Small intestine (tissue), 7 donors: ENCODE data around the gene GNAQ. TPM values are rescaled to one million over a fixed set of nuclear protein-coding genes. Genes with fewer than 3 reads are reported as not detected.

Source experiments
- DNase-seq, 2 donors: peaks; one replicate each; pipeline versions ENCODE4 v3.0.0 to v3.0.0-alpha.2; 2013
- FAIRE-seq: peaks from 2 replicates; lab custom pipeline; 2012; peaks lifted over from hg19 to GRCh38; lab: Jason Lieb, UNC
- H3K27ac ChIP-seq, 3 donors: one replicate each; pipeline ENCODE4 v1.5.1; 2013; ENCODE audit warnings: low read length in 2 of 3, mild to moderate bottlenecking in 2 of 3, control low read depth in 1 of 3, inconsistent platforms in 1 of 3, low read depth in 1 of 3, moderate library complexity in 1 of 3
- H3K27me3 ChIP-seq, 3 donors: one replicate each; pipeline ENCODE4 v1.6.1; 2013; ENCODE audit warnings: low read length in 3 of 3, inconsistent platforms in 1 of 3; ENCODE audit not compliant: control insufficient read depth in 3 of 3, insufficient read depth in 3 of 3
- H3K36me3 ChIP-seq, 3 donors: one replicate each; pipeline ENCODE4 v1.6.1; 2013; ENCODE audit warnings: low read length in 3 of 3, inconsistent platforms in 1 of 3, low read depth in 1 of 3, mild to moderate bottlenecking in 1 of 3, moderate library complexity in 1 of 3; ENCODE audit not compliant: control insufficient read depth in 3 of 3, insufficient read depth in 2 of 3
- H3K4me1 ChIP-seq, 3 donors: one replicate each; pipeline ENCODE4 v1.6.1; 2013; ENCODE audit warnings: low read length in 2 of 3, inconsistent platforms in 1 of 3, low read depth in 1 of 3, mild to moderate bottlenecking in 1 of 3, moderate library complexity in 1 of 3; ENCODE audit not compliant: control insufficient read depth in 3 of 3, insufficient read depth in 2 of 3
- H3K4me3 ChIP-seq, 3 donors: one replicate each; pipeline ENCODE4 v1.5.1; 2013; ENCODE audit warnings: low read length in 3 of 3, control low read depth in 1 of 3, inconsistent platforms in 1 of 3, low read depth in 1 of 3, mild to moderate bottlenecking in 1 of 3, moderate library complexity in 1 of 3
- H3K9me3 ChIP-seq, 2 donors: one replicate each; pipeline ENCODE4 v1.6.1; 2013; ENCODE audit warnings: low read depth in 1 of 2, low read length in 1 of 2; ENCODE audit not compliant: control insufficient read depth in 2 of 2, insufficient read depth in 1 of 2
- WGBS, 3 donors: extraction: QIAGEN DNeasy Blood & Tissue Kit; methylation state at CpG; one replicate each; pipeline ENCODE4 v1.1.7; 2013; 5-methylcytosine and 5-hydroxymethylcytosine counted together
- polyA plus RNA-seq, 4 donors: library from polyadenylated mRNA; stranded (reverse) in 3 of 4; unstranded in 1 of 4; fragments of 200-250 nt in 3 of 4; fragments of 120-200 nt in 1 of 4; gene quantifications; one replicate each; pipeline versions ENCODE4 v1.2.1 to v1.2.3, GENCODE V29; 2013
- donor health status: healthy with polysubstance abuse.
- donor health status: control.
- donor health status: control.
- donor health status: Bipolar disorder and iron deficiency.
- donor health status: healthy.

The GNAQ gene
- polyA plus RNA-seq, 4 donors: 10.0 to 32.3 (median 15.6) TPM

- Histone ChIP-seq H3K4me3 (no peak overlapping the region), H3K9me3 (no peaks in the 10 kb centered on the region), H3K4me1 (peaks cover 0 to 4% (median 2%) of the 10 kb centered on the region in 3 donors), H3K27ac (no peak overlapping the region), H3K27me3 (no peaks in the 10 kb centered on the region), H3K36me3 (no peaks in the 10 kb centered on the region)
- peak in 1 of 2 donors; percentile 17 for DNase-seq
- no peak for FAIRE-seq
- 54 to 68% (median 67%) methylated on average over 3 of the region's 3 CpGs for WGBS, 3 donors
Measured at GRCh38 chr9:77841739-77842386, 189.7 kb downstream of the GNAQ start.

GRCh38 chr9:77839459-77840140 is 192.0 kb downstream of the GNAQ start:
- peak; percentile 57 for FAIRE-seq
- peaks cover 2 to 4% (median 4%) of the 10 kb centered on the region in 3 donors for H3K4me1 ChIP-seq
- no peak overlapping the region for H3K4me3 ChIP-seq
- H3K27ac ChIP-seq: peak overlapping the region; percentile 1 to 48 (median 11)
- WGBS, 3 donors: 36 to 60% (median 38%) methylated on average over 6 of the region's 6 CpGs
- DNase-seq: peak; percentile 81 to 87
- no peaks in the 10 kb centered on the region for H3K9me3 ChIP-seq
- no peaks in the 10 kb centered on the region for H3K36me3 ChIP-seq
- no peaks in the 10 kb centered on the region for H3K27me3 ChIP-seq

GRCh38 chr9:77838986-77839385 is 192.6 kb downstream of the GNAQ start:
- no peak for DNase-seq
- peak overlapping the region in 1 of 3 donors; percentile 1 for H3K27ac ChIP-seq
- FAIRE-seq: no peak
- H3K9me3 ChIP-seq: no peaks in the 10 kb centered on the region
- no peaks in the 10 kb centered on the region for H3K27me3 ChIP-seq
- peaks cover 2 to 4% (median 4%) of the 10 kb centered on the region in 3 donors for H3K4me1 ChIP-seq
- 33 to 52% (median 39%) methylated on average over 1 of the region's 1 CpG for WGBS, 3 donors
- no peaks in the 10 kb centered on the region for H3K36me3 ChIP-seq
- H3K4me3 ChIP-seq: no peak overlapping the region

GRCh38 chr9:77834898-77835488 is 196.6 kb downstream of the GNAQ start:
- H3K27ac ChIP-seq: no peak overlapping the region
- 32 to 61% (median 47%) methylated on average over 4 of the region's 4 CpGs for WGBS, 3 donors
- peaks cover 2 to 9% (median 2%) of the 10 kb centered on the region in 3 donors for H3K4me1 ChIP-seq
- no peaks in the 10 kb centered on the region for H3K9me3 ChIP-seq
- no peak for FAIRE-seq
- no peak overlapping the region for H3K4me3 ChIP-seq
- no peak for DNase-seq
- H3K27me3 ChIP-seq: no peaks in the 10 kb centered on the region
- peaks cover 0 to 1% (median 0%) of the 10 kb centered on the region in 3 donors for H3K36me3 ChIP-seq

GRCh38 chr9:77833561-77834429 is 197.8 kb downstream of the GNAQ start:
- no peak overlapping the region for H3K4me3 ChIP-seq
- peaks cover 0 to 7% (median 0%) of the 10 kb centered on the region in 3 donors for H3K36me3 ChIP-seq
- H3K9me3 ChIP-seq: no peaks in the 10 kb centered on the region
- FAIRE-seq: no peak
- WGBS, 3 donors: 86 to 98% (median 97%) methylated on average over 1 of the region's 1 CpG
- no peaks in the 10 kb centered on the region for H3K27me3 ChIP-seq
- no peak overlapping the region for H3K27ac ChIP-seq
- peaks cover 0 to 9% (median under 1%) of the 10 kb centered on the region in 3 donors for H3K4me1 ChIP-seq
- no peak for DNase-seq

- Histone ChIP-seq H3K27me3 (no peaks in the 10 kb centered on the region), H3K4me3 (no peak overlapping the region), H3K4me1 (peaks cover 0 to 9% (median 0%) of the 10 kb centered on the region in 3 donors), H3K9me3 (no peaks in the 10 kb centered on the region), H3K27ac (no peak overlapping the region), H3K36me3 (peaks cover 0 to 7% (median 0%) of the 10 kb centered on the region in 3 donors)
- FAIRE-seq (no peak), DNase-seq (no peak)
- WGBS, 3 donors: 78 to 95% (median 85%) methylated on average over 9 of the region's 9 CpGs
Measured at GRCh38 chr9:77832639-77833038, 199.0 kb downstream of the GNAQ start.

- FAIRE-seq (no peak), DNase-seq (peak in 1 of 2 donors; percentile 66)
- no peaks in the 10 kb centered on the region for H3K9me3 ChIP-seq
- no peaks in the 10 kb centered on the region for H3K27me3 ChIP-seq
- 93 to 97% (median 94%) methylated on average over 1 of the region's 1 CpG for WGBS, 3 donors
- H3K4me3 ChIP-seq: no peak overlapping the region
- peaks cover 0 to 9% (median 0%) of the 10 kb centered on the region in 3 donors for H3K4me1 ChIP-seq
- peaks cover 0 to 7% (median 0%) of the 10 kb centered on the region in 3 donors for H3K36me3 ChIP-seq
- no peak overlapping the region for H3K27ac ChIP-seq
Measured at GRCh38 chr9:77831781-77832180, 199.8 kb downstream of the GNAQ start.
